ENCODE measurements around the gene ACYP2.

ACYP2 gene

GRCh38 chr2:54158311-54158710, 42.9 kb downstream of the ACYP2 start:
- Histone ChIP-seq H3K9ac (ENCODE audit: insufficient read length, low read depth) (no peak overlapping the region), H3K36me3 (ENCODE audit: insufficient read depth, insufficient read length, low read length) (no peaks in the 10 kb centered on the region), H3K4me1 (ENCODE audit: insufficient read depth, insufficient read length) (no peaks in the 10 kb centered on the region), H3K27me3 (ENCODE audit: insufficient read depth, insufficient read length) (no peaks in the 10 kb centered on the region), H3K4me3 (ENCODE audit: insufficient read length, low read depth) (no peak overlapping the region), H3K9me3 (ENCODE audit: insufficient read depth, low read length) (no peaks in the 10 kb centered on the region)
- no peak for DNase-seq (ENCODE audit: low read depth, low spot score)
- no peak for TF ChIP-seq YY1 (IDR thresholded peaks at IDR 0.05; ENCODE audit: insufficient read depth, insufficient read length)

GRCh38 chr2:54161660-54162424, 46.4 kb downstream of the ACYP2 start:
- Histone ChIP-seq H3K27me3 (ENCODE audit: insufficient read depth, insufficient read length) (no peaks in the 10 kb centered on the region), H3K9ac (ENCODE audit: insufficient read length, low read depth) (no peak overlapping the region), H3K9me3 (ENCODE audit: insufficient read depth, low read length) (no peaks in the 10 kb centered on the region), H3K4me1 (ENCODE audit: insufficient read depth, insufficient read length) (no peaks in the 10 kb centered on the region), H3K36me3 (ENCODE audit: insufficient read depth, insufficient read length, low read length) (no peaks in the 10 kb centered on the region), H3K4me3 (ENCODE audit: insufficient read length, low read depth) (no peak overlapping the region)
- DNase-seq (ENCODE audit: low read depth, low spot score): no peak
- TF ChIP-seq YY1 (IDR thresholded peaks at IDR 0.05; ENCODE audit: insufficient read depth, insufficient read length) (no peak), SUZ12 (IDR thresholded peaks at IDR 0.05; ENCODE audit: extremely low read depth, insufficient read depth, insufficient read length) (no peak), ZNF274 (IDR thresholded peaks at IDR 0.05; ENCODE audit: low read depth, low read length) (no peak)

GRCh38 chr2:54164106-54164505, 48.7 kb downstream of the ACYP2 start:
- Histone ChIP-seq H3K36me3 (ENCODE audit: insufficient read depth, insufficient read length, low read length) (no peaks in the 10 kb centered on the region), H3K9me3 (ENCODE audit: insufficient read depth, low read length) (no peaks in the 10 kb centered on the region), H3K4me3 (ENCODE audit: insufficient read length, low read depth) (no peak overlapping the region), H3K9ac (ENCODE audit: insufficient read length, low read depth) (no peak overlapping the region), H3K27me3 (ENCODE audit: insufficient read depth, insufficient read length) (no peaks in the 10 kb centered on the region), H3K4me1 (ENCODE audit: insufficient read depth, insufficient read length) (no peaks in the 10 kb centered on the region)
- TF ChIP-seq ZNF274 (IDR thresholded peaks at IDR 0.05; ENCODE audit: low read depth, low read length) (no peak), YY1 (IDR thresholded peaks at IDR 0.05; ENCODE audit: insufficient read depth, insufficient read length) (no peak), SUZ12 (IDR thresholded peaks at IDR 0.05; ENCODE audit: extremely low read depth, insufficient read depth, insufficient read length) (no peak)
- no peak for DNase-seq (ENCODE audit: low read depth, low spot score)

GRCh38 chr2:54166121-54166773, 50.8 kb downstream of the ACYP2 start:
- DNase-seq (ENCODE audit: low read depth, low spot score): no peak
- no peak for TF ChIP-seq ZNF274 (IDR thresholded peaks at IDR 0.05; ENCODE audit: low read depth, low read length)
- TF ChIP-seq YY1 (IDR thresholded peaks at IDR 0.05; ENCODE audit: insufficient read depth, insufficient read length): no peak
- TF ChIP-seq SUZ12 (IDR thresholded peaks at IDR 0.05; ENCODE audit: extremely low read depth, insufficient read depth, insufficient read length): no peak
- Histone ChIP-seq H3K36me3 (ENCODE audit: insufficient read depth, insufficient read length, low read length) (no peaks in the 10 kb centered on the region), H3K9ac (ENCODE audit: insufficient read length, low read depth) (no peak overlapping the region), H3K27me3 (ENCODE audit: insufficient read depth, insufficient read length) (no peaks in the 10 kb centered on the region), H3K4me3 (ENCODE audit: insufficient read length, low read depth) (no peak overlapping the region), H3K9me3 (ENCODE audit: insufficient read depth, low read length) (no peaks in the 10 kb centered on the region), H3K4me1 (ENCODE audit: insufficient read depth, insufficient read length) (no peaks in the 10 kb centered on the region)

GRCh38 chr2:54176577-54176976, 61.2 kb downstream of the ACYP2 start:
- TF ChIP-seq ZNF274 (IDR thresholded peaks at IDR 0.05; ENCODE audit: low read depth, low read length): no peak
- no peak for TF ChIP-seq SUZ12 (IDR thresholded peaks at IDR 0.05; ENCODE audit: extremely low read depth, insufficient read depth, insufficient read length)
- no peak for TF ChIP-seq YY1 (IDR thresholded peaks at IDR 0.05; ENCODE audit: insufficient read depth, insufficient read length)
- Histone ChIP-seq H3K4me3 (ENCODE audit: insufficient read length, low read depth) (no peak overlapping the region), H3K9ac (ENCODE audit: insufficient read length, low read depth) (no peak overlapping the region), H3K9me3 (ENCODE audit: insufficient read depth, low read length) (no peaks in the 10 kb centered on the region), H3K36me3 (ENCODE audit: insufficient read depth, insufficient read length, low read length) (no peaks in the 10 kb centered on the region), H3K4me1 (ENCODE audit: insufficient read depth, insufficient read length) (no peaks in the 10 kb centered on the region), H3K27me3 (ENCODE audit: insufficient read depth, insufficient read length) (no peaks in the 10 kb centered on the region)
- peak; percentile 35 for DNase-seq (ENCODE audit: low read depth, low spot score)

- DNase-seq (ENCODE audit: low read depth, low spot score): no peak
- Histone ChIP-seq H3K4me3 (ENCODE audit: insufficient read length, low read depth) (no peak overlapping the region), H3K9ac (ENCODE audit: insufficient read length, low read depth) (no peak overlapping the region), H3K27me3 (ENCODE audit: insufficient read depth, insufficient read length) (no peaks in the 10 kb centered on the region), H3K36me3 (ENCODE audit: insufficient read depth, insufficient read length, low read length) (no peaks in the 10 kb centered on the region), H3K4me1 (ENCODE audit: insufficient read depth, insufficient read length) (no peaks in the 10 kb centered on the region), H3K9me3 (ENCODE audit: insufficient read depth, low read length) (no peaks in the 10 kb centered on the region)
- no peak for TF ChIP-seq SUZ12 (IDR thresholded peaks at IDR 0.05; ENCODE audit: extremely low read depth, insufficient read depth, insufficient read length)
- no peak for TF ChIP-seq ZNF274 (IDR thresholded peaks at IDR 0.05; ENCODE audit: low read depth, low read length)
- TF ChIP-seq YY1 (IDR thresholded peaks at IDR 0.05; ENCODE audit: insufficient read depth, insufficient read length): no peak
Observed at GRCh38 chr2:54183281-54183680, 67.9 kb downstream of the ACYP2 start.

- TF ChIP-seq ZNF274 (IDR thresholded peaks at IDR 0.05; ENCODE audit: low read depth, low read length) (no peak), YY1 (IDR thresholded peaks at IDR 0.05; ENCODE audit: insufficient read depth, insufficient read length) (no peak), SUZ12 (IDR thresholded peaks at IDR 0.05; ENCODE audit: extremely low read depth, insufficient read depth, insufficient read length) (no peak)
- Histone ChIP-seq H3K27me3 (ENCODE audit: insufficient read depth, insufficient read length) (no peaks in the 10 kb centered on the region), H3K36me3 (ENCODE audit: insufficient read depth, insufficient read length, low read length) (no peaks in the 10 kb centered on the region), H3K4me1 (ENCODE audit: insufficient read depth, insufficient read length) (no peaks in the 10 kb centered on the region), H3K4me3 (ENCODE audit: insufficient read length, low read depth) (no peak overlapping the region), H3K9ac (ENCODE audit: insufficient read length, low read depth) (no peak overlapping the region), H3K9me3 (ENCODE audit: insufficient read depth, low read length) (no peaks in the 10 kb centered on the region)
- no peak for DNase-seq (ENCODE audit: low read depth, low spot score)
Observed at GRCh38 chr2:54183972-54184371, 68.6 kb downstream of the ACYP2 start.

All from NT2/D1 (cell line).